22Rv1 (cell line): ENCODE data around the gene PBX3.

Experiments used
- H3K27ac ChIP-seq: fragments of 450-650 bp; 2 replicates; pipeline ENCODE4 v1.5.1; 2017
- ZFX ChIP-seq: fragments of 450-650 bp; IDR thresholded peaks from 2 replicates; pipeline ENCODE4 v1.6.1; 2017; ENCODE audit warnings: antibody characterized with exemption, borderline replicate concordance
- TF ChIP-seq, protein P1 (sequence below): fragments of 450-650 bp; IDR thresholded peaks from 2 replicates; pipeline ENCODE4 v1.5.1; 2017; ENCODE audit warnings: mild to moderate bottlenecking

PBX3 gene

DNA sequence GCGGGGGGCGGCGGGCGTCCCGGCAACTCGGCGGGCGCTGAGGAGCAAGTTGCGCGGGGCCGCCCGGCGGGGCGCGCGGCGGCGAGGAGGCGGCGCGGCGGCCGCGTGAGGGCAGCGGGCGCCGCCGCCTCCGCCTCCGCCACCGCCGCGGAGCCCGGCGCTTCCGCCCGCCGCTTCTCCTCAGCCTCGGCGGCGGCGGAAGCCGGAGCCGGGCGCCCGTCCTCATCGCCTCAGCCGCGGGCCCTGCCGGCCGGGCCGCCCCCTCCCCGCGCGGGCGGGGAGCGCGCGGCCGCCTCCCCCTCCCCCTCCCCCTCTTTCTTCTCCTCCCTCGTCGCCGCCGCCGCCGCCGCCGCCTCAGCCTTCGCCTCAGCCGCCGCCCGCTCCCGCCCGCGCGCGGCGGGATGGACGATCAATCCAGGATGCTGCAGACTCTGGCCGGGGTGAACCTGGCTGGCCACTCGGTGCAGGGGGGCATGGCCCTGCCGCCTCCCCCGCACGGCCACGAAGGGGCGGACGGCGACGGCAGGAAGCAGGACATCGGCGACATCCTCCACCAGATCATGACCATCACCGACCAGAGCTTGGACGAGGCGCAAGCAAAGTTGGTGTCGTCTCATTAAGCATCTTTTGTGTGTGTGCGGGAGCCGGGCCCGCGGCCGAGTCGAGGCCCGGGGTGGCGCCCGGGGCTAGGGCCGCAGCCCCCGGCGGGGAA lies at the start of gene PBX3:
Gene PBX3, plus strand, starts transcription at position 321 of the 712 bp plus-strand sequence.
- TF ChIP-seq, protein P1, sequence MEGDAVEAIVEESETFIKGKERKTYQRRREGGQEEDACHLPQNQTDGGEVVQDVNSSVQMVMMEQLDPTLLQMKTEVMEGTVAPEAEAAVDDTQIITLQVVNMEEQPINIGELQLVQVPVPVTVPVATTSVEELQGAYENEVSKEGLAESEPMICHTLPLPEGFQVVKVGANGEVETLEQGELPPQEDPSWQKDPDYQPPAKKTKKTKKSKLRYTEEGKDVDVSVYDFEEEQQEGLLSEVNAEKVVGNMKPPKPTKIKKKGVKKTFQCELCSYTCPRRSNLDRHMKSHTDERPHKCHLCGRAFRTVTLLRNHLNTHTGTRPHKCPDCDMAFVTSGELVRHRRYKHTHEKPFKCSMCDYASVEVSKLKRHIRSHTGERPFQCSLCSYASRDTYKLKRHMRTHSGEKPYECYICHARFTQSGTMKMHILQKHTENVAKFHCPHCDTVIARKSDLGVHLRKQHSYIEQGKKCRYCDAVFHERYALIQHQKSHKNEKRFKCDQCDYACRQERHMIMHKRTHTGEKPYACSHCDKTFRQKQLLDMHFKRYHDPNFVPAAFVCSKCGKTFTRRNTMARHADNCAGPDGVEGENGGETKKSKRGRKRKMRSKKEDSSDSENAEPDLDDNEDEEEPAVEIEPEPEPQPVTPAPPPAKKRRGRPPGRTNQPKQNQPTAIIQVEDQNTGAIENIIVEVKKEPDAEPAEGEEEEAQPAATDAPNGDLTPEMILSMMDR = no peak
- no peak for TF ChIP-seq ZFX
- H3K27ac ChIP-seq = peak within 1 kb of the TSS; percentile 92

DNA sequence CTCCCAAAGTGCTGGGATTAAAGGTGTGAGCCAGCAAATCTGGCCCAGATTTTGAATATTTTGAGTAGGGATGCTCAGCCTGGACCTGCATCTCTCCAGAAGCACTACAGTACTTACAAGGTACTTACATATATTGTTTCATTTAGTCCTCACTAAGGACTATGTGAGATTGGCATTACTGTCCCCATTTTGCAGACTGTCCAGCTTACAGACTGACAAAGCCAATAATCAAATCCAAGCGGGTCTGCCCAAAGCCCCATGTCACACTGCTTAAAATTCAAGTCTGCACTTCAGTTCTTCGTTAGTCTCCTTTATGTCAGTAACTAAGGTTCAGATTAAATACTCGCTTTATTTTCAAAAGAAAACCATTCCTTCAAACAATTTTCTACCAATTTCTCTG lies 47.3 kb upstream of the PBX3 start:
- TF ChIP-seq ZFX = no peak
- TF ChIP-seq, protein P1 = no peak
- H3K27ac ChIP-seq = no peak overlapping the region

DNA sequence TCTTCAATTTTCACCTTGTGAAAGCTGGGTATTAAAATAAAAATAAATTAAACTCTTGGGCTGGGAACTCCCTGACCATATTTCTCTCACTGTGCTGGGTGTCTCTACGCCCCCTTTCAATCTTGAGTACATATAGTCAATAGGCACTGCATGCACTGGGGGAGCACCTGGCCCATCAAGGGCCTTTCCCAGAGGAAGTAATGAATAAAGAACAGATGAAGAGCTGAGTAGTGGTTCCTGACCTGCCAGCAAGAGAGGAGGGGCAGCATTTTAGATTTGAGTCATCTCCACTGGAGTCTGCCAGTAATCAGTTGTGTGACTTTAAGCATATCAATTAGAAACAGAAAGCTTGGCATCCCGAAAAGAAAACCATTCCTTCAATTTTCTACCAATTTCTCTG lies 46.4 kb upstream of the PBX3 start:
- no peak overlapping the region for H3K27ac ChIP-seq
- TF ChIP-seq, protein P1 = no peak
- TF ChIP-seq ZFX = no peak

DNA sequence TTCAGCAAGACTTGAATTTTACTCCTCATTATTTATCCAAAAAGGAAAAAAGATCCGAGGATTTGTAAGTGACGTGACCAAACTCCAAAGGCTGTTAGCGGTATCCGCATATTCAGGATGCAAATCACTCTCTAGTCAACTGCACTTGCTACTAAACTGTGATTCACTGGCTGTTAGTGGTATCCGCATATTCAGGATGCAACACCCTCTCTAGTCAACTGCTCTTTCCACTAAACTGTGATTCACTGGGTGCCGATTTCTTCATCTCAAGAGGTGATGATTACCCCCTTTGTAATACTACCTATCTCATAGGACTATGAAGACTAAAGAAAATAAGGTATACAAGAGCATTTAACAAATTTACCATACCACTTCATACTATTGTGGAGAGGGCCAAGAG lies 45.8 kb upstream of the PBX3 start:
- TF ChIP-seq, protein P1 = no peak
- TF ChIP-seq ZFX = no peak
- H3K27ac ChIP-seq = no peak overlapping the region

DNA sequence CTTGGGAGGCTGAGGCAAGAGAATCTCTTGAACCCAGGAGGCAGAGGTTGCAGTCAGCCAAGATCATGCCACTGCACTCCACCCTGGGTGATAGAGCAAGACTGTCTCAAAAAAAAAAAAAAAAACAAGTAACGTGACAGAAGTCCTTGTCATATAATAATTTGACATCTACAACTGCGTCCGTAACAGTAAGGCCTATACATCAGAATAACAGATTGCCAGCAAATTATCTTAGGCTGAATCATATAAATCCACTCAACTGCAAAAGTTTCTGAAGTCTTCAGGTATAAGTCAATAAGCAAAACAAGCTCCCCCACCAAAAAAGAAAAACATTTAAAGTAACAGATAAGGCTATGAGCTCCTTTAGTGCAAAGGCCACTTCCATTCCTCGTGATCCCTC lies 43.5 kb upstream of the PBX3 start:
- H3K27ac ChIP-seq = no peak overlapping the region
- TF ChIP-seq ZFX = no peak
- TF ChIP-seq, protein P1 = no peak

DNA sequence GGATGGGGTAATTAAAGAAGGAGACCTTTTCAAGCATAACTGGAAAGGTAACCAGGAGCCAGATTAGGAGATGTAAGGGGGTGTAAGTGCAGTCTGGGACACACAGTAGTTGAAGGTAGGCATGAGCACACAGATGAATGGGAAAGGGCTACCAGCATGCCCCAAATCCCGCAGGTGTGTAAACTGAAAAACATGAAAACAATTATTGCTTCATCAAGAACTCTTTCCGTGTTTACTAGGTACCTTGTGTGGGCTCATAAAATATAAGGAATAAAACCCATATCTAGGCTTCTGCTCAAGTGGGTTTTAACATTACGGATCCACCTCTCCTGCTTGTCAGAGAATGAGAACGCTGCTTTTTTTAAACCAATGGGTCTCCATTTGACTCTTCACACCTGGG lies 41.3 kb upstream of the PBX3 start:
- no peak for TF ChIP-seq ZFX
- TF ChIP-seq, protein P1 = no peak
- H3K27ac ChIP-seq = no peak overlapping the region

DNA sequence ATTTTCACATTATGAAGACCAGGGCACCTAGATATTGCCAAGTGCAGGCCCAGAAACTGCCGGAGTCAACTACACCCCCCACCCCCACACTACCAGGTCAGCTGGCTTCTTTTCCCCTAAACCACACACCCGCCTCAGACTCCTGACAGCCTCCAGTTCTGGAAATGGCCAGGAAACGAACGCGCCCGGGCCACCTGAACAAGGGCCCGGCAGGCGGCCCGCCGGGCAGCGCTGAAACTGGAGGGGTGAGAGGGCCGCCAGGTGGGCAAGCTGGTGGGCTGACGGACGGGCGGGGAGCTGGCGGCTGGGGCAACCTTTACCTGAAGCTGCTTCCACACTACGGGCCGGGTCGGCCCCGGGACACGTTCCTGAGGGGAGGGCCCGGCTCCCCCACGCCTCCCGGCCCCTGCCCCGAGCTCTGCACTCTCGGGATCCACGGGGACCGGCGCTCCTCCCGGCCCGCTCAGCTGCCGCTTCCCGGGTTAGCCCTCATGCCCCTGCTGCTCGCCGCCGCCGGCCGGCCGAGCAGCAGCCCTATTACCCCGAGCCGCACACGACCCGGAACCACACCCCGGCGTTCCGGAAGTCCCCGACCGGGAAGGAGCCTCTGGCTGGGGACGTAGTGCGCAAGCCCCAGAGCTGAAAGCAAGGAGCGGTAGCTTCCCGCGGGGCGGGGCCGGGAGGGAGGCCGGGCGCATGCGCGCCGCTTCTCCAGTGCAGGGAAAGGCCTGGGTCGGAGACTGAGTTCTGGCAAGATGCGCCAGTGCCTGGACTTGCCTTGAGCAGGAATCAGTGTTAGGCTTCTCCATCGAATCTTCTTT lies 40.3 kb upstream of the PBX3 start, which contains the start of gene MAPKAP1:
Gene MAPKAP1, minus strand, starts transcription at position 558 of the 821 bp plus-strand sequence. CDS start 34,634 bp downstream, outside the sequence.
- H3K27ac ChIP-seq = peak within 1 kb of the TSS; percentile 55
- no peak for TF ChIP-seq ZFX
- TF ChIP-seq, protein P1 = no peak
